Measurements from ENCODE around the gene PGS1. TPM values are rescaled to one million over a fixed set of nuclear protein-coding genes. Genes with fewer than 3 reads are reported as not detected.

The PGS1 gene
- total RNA-seq, 1 donor from 2014 or later = 50.2 TPM

GRCh38 chr17:78435330-78436005 lies 57.0 kb downstream of the PGS1 start:
- Mint-ChIP-seq H3K4me1 (ENCODE audit: low read depth, unreplicated experiment) (peaks cover 20% of the 10 kb centered on the region), H3K4me3 (ENCODE audit: unreplicated experiment) (no peak overlapping the region), H3K27ac (ENCODE audit: unreplicated experiment) (peak overlapping the region; percentile 17), H3K27me3 (ENCODE audit: unreplicated experiment) (peaks cover 12% of the 10 kb centered on the region), H3K36me3 (ENCODE audit: unreplicated experiment) (no peaks in the 10 kb centered on the region), H3K9me3 (ENCODE audit: unreplicated experiment) (peaks cover 4% of the 10 kb centered on the region)
- no peak for TF ChIP-seq CTCF (IDR thresholded peaks at IDR 0.05; ENCODE audit: partially characterized antibody, unreplicated experiment)
- no peak for DNase-seq

- DNase-seq = no peak
- Mint-ChIP-seq H3K36me3 (ENCODE audit: unreplicated experiment) (no peaks in the 10 kb centered on the region), H3K27me3 (ENCODE audit: unreplicated experiment) (peaks cover 12% of the 10 kb centered on the region), H3K9me3 (ENCODE audit: unreplicated experiment) (peaks cover 4% of the 10 kb centered on the region), H3K4me1 (ENCODE audit: low read depth, unreplicated experiment) (peaks cover 18% of the 10 kb centered on the region), H3K4me3 (ENCODE audit: unreplicated experiment) (no peak overlapping the region), H3K27ac (ENCODE audit: unreplicated experiment) (no peak overlapping the region)
- no peak for TF ChIP-seq CTCF (IDR thresholded peaks at IDR 0.05; ENCODE audit: partially characterized antibody, unreplicated experiment)
Measured at GRCh38 chr17:78437508-78438169, 59.2 kb downstream of the PGS1 start.

- peaks cover 20% of the 10 kb centered on the region for H3K4me1 Mint-ChIP-seq (ENCODE audit: low read depth, unreplicated experiment)
Measured at GRCh38 chr17:78438271-78438691, 59.8 kb downstream of the PGS1 start.

GRCh38 chr17:78438694-78439325 lies 60.4 kb downstream of the PGS1 start:
- H3K36me3 Mint-ChIP-seq (ENCODE audit: unreplicated experiment) = no peaks in the 10 kb centered on the region

More at GRCh38 chr17:78438271-78438691, 59.8 kb downstream of the PGS1 start:
- H3K4me3 Mint-ChIP-seq (ENCODE audit: unreplicated experiment) = no peak overlapping the region
- H3K27me3 Mint-ChIP-seq (ENCODE audit: unreplicated experiment) = peaks cover 12% of the 10 kb centered on the region
- no peak overlapping the region for H3K27ac Mint-ChIP-seq (ENCODE audit: unreplicated experiment)
- no peaks in the 10 kb centered on the region for H3K36me3 Mint-ChIP-seq (ENCODE audit: unreplicated experiment)
- no peak for TF ChIP-seq CTCF (IDR thresholded peaks at IDR 0.05; ENCODE audit: partially characterized antibody, unreplicated experiment)
- H3K9me3 Mint-ChIP-seq (ENCODE audit: unreplicated experiment) = peaks cover 4% of the 10 kb centered on the region
- no peak for DNase-seq

More at GRCh38 chr17:78438694-78439325, 60.4 kb downstream of the PGS1 start:
- Mint-ChIP-seq H3K27ac (ENCODE audit: unreplicated experiment) (no peak overlapping the region), H3K4me3 (ENCODE audit: unreplicated experiment) (no peak overlapping the region), H3K27me3 (ENCODE audit: unreplicated experiment) (peaks cover 12% of the 10 kb centered on the region), H3K9me3 (ENCODE audit: unreplicated experiment) (peaks cover 4% of the 10 kb centered on the region), H3K4me1 (ENCODE audit: low read depth, unreplicated experiment) (peaks cover 17% of the 10 kb centered on the region)
- DNase-seq = no peak
- no peak for TF ChIP-seq CTCF (IDR thresholded peaks at IDR 0.05; ENCODE audit: partially characterized antibody, unreplicated experiment)

Measured in glutamatergic neuron (in vitro differentiated cells).